ENCODE results near the gene LHCGR. TPM values are rescaled to one million over a fixed set of nuclear protein-coding genes. Genes with fewer than 3 reads are reported as not detected.
"Not testable (repeated sequence)": the region's sequence is repeated elsewhere in the genome, so short reads cannot be mapped to it uniquely, and the experiment has no call there.

LHCGR gene
- total RNA-seq, 1 donor from 2014 or later, result 0.32 TPM

GRCh38 chr2:48747319-48747718, 8.2 kb downstream of the LHCGR start:
- no peak for DNase-seq (ENCODE audit: low spot score)

- not testable (repeated sequence) for DNase-seq (ENCODE audit: low spot score)
These were observed 16.3 kb downstream of the LHCGR start for GRCh38 chr2:48739236-48739635.

GRCh38 chr2:48738806-48739205, 16.7 kb downstream of the LHCGR start:
- no peak for DNase-seq (ENCODE audit: low spot score)

- no peak for DNase-seq (ENCODE audit: low spot score)
These were observed 19.3 kb downstream of the LHCGR start for GRCh38 chr2:48736251-48736650.

GRCh38 chr2:48734576-48735303, 20.8 kb downstream of the LHCGR start:
- DNase-seq (ENCODE audit: low spot score), result no peak

- DNase-seq (ENCODE audit: low spot score), result no peak
These were observed 22.4 kb downstream of the LHCGR start for GRCh38 chr2:48733067-48733503.

GRCh38 chr2:48728840-48729239, 26.7 kb downstream of the LHCGR start:
- DNase-seq (ENCODE audit: low spot score), result no peak

- no peak for DNase-seq (ENCODE audit: low spot score)
These were observed 27.2 kb downstream of the LHCGR start for GRCh38 chr2:48728295-48728694.

- DNase-seq (ENCODE audit: low spot score), result no peak
These were observed 28.0 kb downstream of the LHCGR start for GRCh38 chr2:48727560-48727959.

- DNase-seq (ENCODE audit: low spot score), result no peak
These were observed 29.6 kb downstream of the LHCGR start for GRCh38 chr2:48725696-48726494.

GRCh38 chr2:48724278-48724677, 31.2 kb downstream of the LHCGR start:
- DNase-seq (ENCODE audit: low spot score), result no peak

GRCh38 chr2:48723129-48723528, 32.4 kb downstream of the LHCGR start:
- DNase-seq (ENCODE audit: low spot score), result no peak

- no peak for DNase-seq (ENCODE audit: low spot score)
These were observed 33.1 kb downstream of the LHCGR start for GRCh38 chr2:48722391-48722790.

- no peak for DNase-seq (ENCODE audit: low spot score)
These were observed 34.4 kb downstream of the LHCGR start for GRCh38 chr2:48721158-48721557.

- DNase-seq (ENCODE audit: low spot score), result no peak
These were observed 35.9 kb downstream of the LHCGR start for GRCh38 chr2:48719480-48720177.

- DNase-seq (ENCODE audit: low spot score), result no peak
These were observed 37.7 kb downstream of the LHCGR start for GRCh38 chr2:48717846-48718245.

GRCh38 chr2:48715956-48716355, 39.6 kb downstream of the LHCGR start:
- DNase-seq (ENCODE audit: low spot score), result no peak

- peak; percentile 28 for DNase-seq (ENCODE audit: low spot score)
These were observed 40.3 kb downstream of the LHCGR start for GRCh38 chr2:48715042-48715899.

- DNase-seq (ENCODE audit: low spot score), result no peak
These were observed 41.3 kb downstream of the LHCGR start for GRCh38 chr2:48714245-48714644.

GRCh38 chr2:48713647-48714046, 41.9 kb downstream of the LHCGR start:
- no peak for DNase-seq (ENCODE audit: low spot score)

GRCh38 chr2:48712151-48712550, 43.4 kb downstream of the LHCGR start:
- DNase-seq (ENCODE audit: low spot score), result no peak

- no peak for DNase-seq (ENCODE audit: low spot score)
These were observed 44.2 kb downstream of the LHCGR start for GRCh38 chr2:48711343-48711742.

Data from mucosa of gallbladder (tissue), 1 donor.